Limb (tissue), 2 donors: ENCODE results near the gene BRIP1.
"Not testable (repeated sequence)": the region's sequence is repeated elsewhere in the genome, so short reads cannot be mapped to it uniquely, and the experiment has no call there.

ENCODE experiments used
- DNase-seq, 2 donors: peaks; one replicate each; pipeline ENCODE4 v3.0.0-alpha.2; 2016; ENCODE audit errors: extremely low spot score in 2 of 2

Gene BRIP1

GRCh38 chr17:61701978-61702377 is 161.3 kb downstream of the BRIP1 start:
- no peak for DNase-seq

- no peak for DNase-seq
Measured at GRCh38 chr17:61701334-61701733, 162.0 kb downstream of the BRIP1 start.

GRCh38 chr17:61700252-61700651 is 163.1 kb downstream of the BRIP1 start:
- DNase-seq = no peak

GRCh38 chr17:61699694-61700093 is 163.6 kb downstream of the BRIP1 start:
- no peak for DNase-seq

- no peak for DNase-seq
Measured at GRCh38 chr17:61699032-61699431, 164.3 kb downstream of the BRIP1 start.

GRCh38 chr17:61698244-61698643 is 165.1 kb downstream of the BRIP1 start:
- DNase-seq = no peak

- DNase-seq = no peak
Measured at GRCh38 chr17:61695779-61696337, 167.5 kb downstream of the BRIP1 start.

- DNase-seq = no peak
Measured at GRCh38 chr17:61694095-61694494, 169.2 kb downstream of the BRIP1 start.

GRCh38 chr17:61689610-61690180 is 173.6 kb downstream of the BRIP1 start:
- DNase-seq = no peak

- DNase-seq = no peak
Measured at GRCh38 chr17:61687769-61688168, 175.6 kb downstream of the BRIP1 start.

GRCh38 chr17:61686113-61686512 is 177.2 kb downstream of the BRIP1 start:
- DNase-seq = no peak

GRCh38 chr17:61684818-61685217 is 178.5 kb downstream of the BRIP1 start:
- DNase-seq = no peak

- no peak for DNase-seq
Measured at GRCh38 chr17:61684172-61684571, 179.2 kb downstream of the BRIP1 start.

GRCh38 chr17:61683466-61683865 is 179.9 kb downstream of the BRIP1 start:
- DNase-seq = no peak

GRCh38 chr17:61680921-61681320 is 182.4 kb downstream of the BRIP1 start:
- no peak for DNase-seq

GRCh38 chr17:61678339-61678738 is 185.0 kb downstream of the BRIP1 start:
- no peak for DNase-seq

GRCh38 chr17:61677150-61677811 is 186.0 kb downstream of the BRIP1 start:
- not testable (repeated sequence) for DNase-seq

- not testable (repeated sequence) for DNase-seq
Measured at GRCh38 chr17:61676522-61676921, 186.8 kb downstream of the BRIP1 start.

- DNase-seq = not testable (repeated sequence)
Measured at GRCh38 chr17:61674609-61675008, 188.7 kb downstream of the BRIP1 start.

- DNase-seq = not testable (repeated sequence)
Measured at GRCh38 chr17:61673019-61673897, 190.1 kb downstream of the BRIP1 start.

GRCh38 chr17:61672140-61672539 is 191.2 kb downstream of the BRIP1 start:
- DNase-seq = no peak

- no peak for DNase-seq
Measured at GRCh38 chr17:61670691-61671090, 192.6 kb downstream of the BRIP1 start.
